Stimulated activated naive CD8-positive, alpha-beta T cell treated with anti-CD3 and anti-CD28 coated beads, Interleukin-15, amount 100 ng/mL, for 72 hours (primary cell): Measurements from ENCODE around the gene WDR27.

ENCODE experiments used
- ATAC-seq: fragments of 150-1000 bp; cut with Tn5 transposase; 2 replicates; pipeline ENCODE4 v1.10.0; 2021; ENCODE audit warnings: mild to moderate bottlenecking, moderate library complexity
- DNase-seq, 2 donors: peaks; one replicate each; pipeline ENCODE4 v3.0.0; 2021 to 2022
- H3K27ac Mint-ChIP-seq, 2 donors: one replicate each; pipeline ENCODE4 v1.8.0; 2022; ENCODE audit warnings: mild to moderate bottlenecking in 2 of 2, mixed read lengths in 2 of 2, moderate library complexity in 2 of 2
- H3K27me3 Mint-ChIP-seq: one replicate; pipeline ENCODE4 v1.8.0; 2022; ENCODE audit warnings: mixed read lengths
- H3K4me1 Mint-ChIP-seq: one replicate; pipeline ENCODE4 v1.8.0; 2022; ENCODE audit warnings: mild to moderate bottlenecking, mixed read lengths
- H3K4me3 Mint-ChIP-seq, 2 donors: one replicate each; pipeline ENCODE4 v1.8.0; 2022; ENCODE audit warnings: mild to moderate bottlenecking in 2 of 2, mixed read lengths in 2 of 2, moderate library complexity in 1 of 2
- H3K9me3 Mint-ChIP-seq, 2 donors: one replicate each; pipeline ENCODE4 v1.8.0; 2022; ENCODE audit warnings: mixed read lengths in 2 of 2

WDR27 gene

DNA sequence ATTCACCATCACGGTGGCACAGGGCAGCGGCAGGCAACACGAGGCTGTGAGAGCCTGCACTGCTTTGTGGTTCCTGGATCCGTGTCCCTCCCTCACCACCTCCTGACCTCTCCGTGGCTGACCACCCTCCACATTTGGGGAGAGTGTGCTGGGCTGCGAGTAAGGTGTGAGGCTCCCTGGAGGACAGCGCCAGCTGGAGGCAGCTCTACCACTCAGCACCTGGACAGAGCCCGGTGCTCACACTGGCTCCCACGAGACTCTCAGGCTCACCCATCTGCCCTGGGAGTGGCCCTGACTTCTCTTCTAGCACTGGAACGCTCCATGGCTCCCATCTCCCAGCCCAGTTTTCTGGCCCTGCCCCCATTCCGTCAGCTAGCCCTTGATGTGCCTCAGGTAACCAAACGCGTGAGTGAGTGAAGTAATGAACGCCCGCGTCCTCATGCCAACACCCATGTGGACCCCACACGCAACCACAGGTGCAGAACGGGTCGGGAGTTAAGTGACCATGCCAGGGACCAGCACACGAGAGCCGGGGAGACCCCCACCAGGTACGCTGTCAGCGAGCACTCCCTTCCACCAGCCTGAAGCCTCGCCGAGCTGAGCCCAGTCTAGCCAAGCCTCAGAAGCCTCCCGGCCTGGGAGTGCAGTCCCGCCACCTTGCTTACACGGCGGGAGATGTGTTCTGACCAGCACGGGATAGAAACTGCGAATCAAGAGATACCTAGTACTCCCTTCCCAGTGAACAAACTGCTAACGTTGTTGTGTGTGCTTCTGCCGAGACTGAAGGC is 137.2 kb downstream of the WDR27 start:
- peaks cover 0 to 14% of the 10 kb centered on the region in 2 donors for H3K9me3 Mint-ChIP-seq
- peaks cover 20% of the 10 kb centered on the region for H3K4me1 Mint-ChIP-seq
- no peak overlapping the region for H3K27ac Mint-ChIP-seq
- DNase-seq (no peak), ATAC-seq (peak; percentile 35)
- H3K27me3 Mint-ChIP-seq, result peaks cover 49% of the 10 kb centered on the region
- H3K4me3 Mint-ChIP-seq, result no peak overlapping the region

- no peak overlapping the region for H3K27ac Mint-ChIP-seq
- H3K4me3 Mint-ChIP-seq, result no peak overlapping the region
- no peak for DNase-seq
- H3K4me1 Mint-ChIP-seq, result peaks cover 9% of the 10 kb centered on the region
- peaks cover 52% of the 10 kb centered on the region for H3K27me3 Mint-ChIP-seq
- H3K9me3 Mint-ChIP-seq, result peaks cover 0 to 14% of the 10 kb centered on the region in 2 donors
- no peak for ATAC-seq
Measured at GRCh38 chr6:169561665-169562064, 140.2 kb downstream of the WDR27 start.

- ATAC-seq (no peak), DNase-seq (no peak)
- H3K27me3 Mint-ChIP-seq, result peaks cover 70% of the 10 kb centered on the region
- H3K27ac Mint-ChIP-seq, result no peak overlapping the region
- peaks cover 0 to 14% of the 10 kb centered on the region in 2 donors for H3K9me3 Mint-ChIP-seq
- no peak overlapping the region for H3K4me3 Mint-ChIP-seq
- peaks cover 19% of the 10 kb centered on the region for H3K4me1 Mint-ChIP-seq
Measured at GRCh38 chr6:169559592-169559991, 142.2 kb downstream of the WDR27 start.

DNA sequence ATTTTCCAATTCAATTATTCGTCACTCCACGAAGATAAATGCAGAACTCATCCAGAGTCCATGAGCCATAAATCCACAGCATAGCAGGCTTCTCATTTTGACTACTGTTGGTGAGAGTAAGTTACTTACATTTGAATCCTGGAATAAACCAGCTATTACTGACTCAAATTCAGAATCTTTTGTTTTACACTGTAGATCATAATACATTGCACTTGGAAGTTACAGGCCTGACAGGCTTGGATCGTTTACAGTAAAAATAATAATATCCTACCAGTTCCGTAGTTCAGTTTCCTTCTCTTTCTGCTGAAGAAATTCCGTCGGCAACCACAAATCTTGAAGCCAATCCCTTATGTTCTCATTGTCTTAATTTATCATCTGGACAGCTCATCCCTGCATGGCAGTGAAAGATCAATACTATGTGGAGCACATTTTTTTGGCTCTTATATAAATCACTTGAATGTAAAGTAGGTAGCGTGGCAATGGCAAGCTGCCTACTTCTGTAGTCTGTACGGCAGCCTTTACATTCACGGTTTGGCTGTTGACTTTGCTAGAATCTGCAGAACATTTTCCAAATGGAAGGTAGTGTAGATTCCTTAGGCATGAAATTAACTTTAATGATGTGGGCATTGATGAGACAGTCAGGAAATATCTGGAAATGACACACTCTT is 142.9 kb downstream of the WDR27 start:
- no peak for ATAC-seq
- H3K27ac Mint-ChIP-seq, result no peak overlapping the region
- peaks cover 0 to 14% of the 10 kb centered on the region in 2 donors for H3K9me3 Mint-ChIP-seq

DNA sequence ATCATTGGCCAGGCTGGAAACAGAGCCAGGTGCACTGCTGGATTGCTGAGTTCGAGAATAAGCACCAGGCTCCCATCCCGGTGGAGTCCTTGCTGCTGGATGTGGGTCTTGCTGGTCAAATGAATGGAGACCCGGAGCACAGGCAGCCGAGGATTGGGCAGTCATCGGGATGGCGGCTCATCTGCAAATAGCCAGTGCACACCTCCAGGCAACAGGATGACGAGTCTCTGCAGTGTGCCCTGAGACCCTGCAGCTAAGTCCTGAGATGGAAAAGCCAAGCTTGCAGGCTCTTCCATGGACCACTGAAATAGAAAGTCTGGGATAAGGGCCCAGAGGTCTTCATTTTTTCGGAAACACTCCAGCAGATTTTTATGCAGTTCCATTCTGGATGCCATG is 143.5 kb downstream of the WDR27 start:
- no peak overlapping the region for H3K4me3 Mint-ChIP-seq
- H3K27me3 Mint-ChIP-seq, result peaks cover 80% of the 10 kb centered on the region
- DNase-seq, result no peak
- no peak for ATAC-seq
- H3K9me3 Mint-ChIP-seq, result peaks cover 0 to 14% of the 10 kb centered on the region in 2 donors
- H3K4me1 Mint-ChIP-seq, result peaks cover 19% of the 10 kb centered on the region
- H3K27ac Mint-ChIP-seq, result no peak overlapping the region

More for the DNA sequence above, 142.9 kb downstream of the WDR27 start:
- Mint-ChIP-seq H3K4me3 (no peak overlapping the region), H3K27me3 (peaks cover 77% of the 10 kb centered on the region), H3K4me1 (peaks cover 19% of the 10 kb centered on the region)
- DNase-seq, result no peak

DNA sequence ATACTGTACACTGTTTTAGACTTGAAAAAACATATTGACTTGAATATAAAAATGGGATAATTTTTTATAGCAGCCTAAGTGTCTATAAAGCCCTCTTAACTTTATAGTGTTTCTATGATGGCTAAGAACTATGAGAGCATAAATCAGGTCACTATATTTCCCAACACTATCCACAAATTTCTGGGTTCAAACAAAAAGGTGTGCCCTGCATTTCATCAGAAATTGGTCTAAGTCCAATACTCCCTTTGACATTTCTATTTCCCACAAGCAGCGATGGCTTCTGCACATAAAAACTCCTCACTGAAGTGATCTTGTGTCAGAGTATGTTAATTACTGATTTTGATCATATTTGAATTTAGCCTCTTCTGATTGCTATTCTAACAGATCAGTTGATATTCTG is 143.9 kb downstream of the WDR27 start:
- Mint-ChIP-seq H3K4me3 (no peak overlapping the region), H3K27ac (no peak overlapping the region), H3K27me3 (peaks cover 78% of the 10 kb centered on the region), H3K4me1 (peaks cover 19% of the 10 kb centered on the region), H3K9me3 (peaks cover 0 to 14% of the 10 kb centered on the region in 2 donors)
- DNase-seq (no peak), ATAC-seq (no peak)

DNA sequence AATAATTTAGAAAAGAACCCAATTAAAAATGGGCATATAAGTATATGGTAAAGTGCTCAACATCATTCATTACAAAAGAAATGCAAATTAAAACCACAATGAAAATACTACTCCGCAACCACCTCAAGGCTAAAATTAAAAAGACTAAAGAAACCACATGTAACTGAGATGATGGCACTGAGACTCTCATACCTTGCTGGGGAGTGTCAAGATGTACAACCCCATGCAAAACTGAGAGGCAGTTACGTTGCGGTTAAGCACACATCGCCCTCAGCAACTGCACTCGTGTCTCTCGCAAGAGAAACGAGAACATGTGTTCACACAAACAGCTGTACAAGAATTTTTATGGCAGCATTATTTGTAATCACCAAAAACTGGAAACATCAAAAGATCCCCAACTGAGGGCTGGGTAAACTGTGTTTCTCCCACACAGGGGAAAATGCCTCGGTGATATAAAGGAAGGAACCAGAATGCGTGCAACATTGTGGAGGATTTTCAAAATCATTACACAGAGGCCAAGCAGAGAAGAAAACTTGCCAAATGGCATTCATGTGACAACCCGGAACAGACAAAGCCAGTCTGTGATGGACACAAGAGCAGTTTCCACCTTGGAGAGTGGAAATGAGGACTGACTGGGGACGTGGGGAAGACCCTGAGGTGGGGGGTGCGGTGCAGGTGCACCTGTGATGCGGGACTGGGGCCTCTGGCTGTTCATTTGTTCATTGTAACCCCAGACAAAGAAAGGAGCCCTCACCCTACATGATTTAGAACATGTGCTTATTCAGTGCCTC is 144.9 kb downstream of the WDR27 start:
- peak; percentile 65 to 82 for DNase-seq
- peaks cover 78% of the 10 kb centered on the region for H3K27me3 Mint-ChIP-seq
- H3K9me3 Mint-ChIP-seq, result peaks cover 0 to 10% of the 10 kb centered on the region in 2 donors
- ATAC-seq, result peak; percentile 100
- H3K27ac Mint-ChIP-seq, result peak overlapping the region in 1 of 2 donors; percentile 80
- H3K4me3 Mint-ChIP-seq, result peak overlapping the region; percentile 44 to 66
- peaks cover 19% of the 10 kb centered on the region for H3K4me1 Mint-ChIP-seq

DNA sequence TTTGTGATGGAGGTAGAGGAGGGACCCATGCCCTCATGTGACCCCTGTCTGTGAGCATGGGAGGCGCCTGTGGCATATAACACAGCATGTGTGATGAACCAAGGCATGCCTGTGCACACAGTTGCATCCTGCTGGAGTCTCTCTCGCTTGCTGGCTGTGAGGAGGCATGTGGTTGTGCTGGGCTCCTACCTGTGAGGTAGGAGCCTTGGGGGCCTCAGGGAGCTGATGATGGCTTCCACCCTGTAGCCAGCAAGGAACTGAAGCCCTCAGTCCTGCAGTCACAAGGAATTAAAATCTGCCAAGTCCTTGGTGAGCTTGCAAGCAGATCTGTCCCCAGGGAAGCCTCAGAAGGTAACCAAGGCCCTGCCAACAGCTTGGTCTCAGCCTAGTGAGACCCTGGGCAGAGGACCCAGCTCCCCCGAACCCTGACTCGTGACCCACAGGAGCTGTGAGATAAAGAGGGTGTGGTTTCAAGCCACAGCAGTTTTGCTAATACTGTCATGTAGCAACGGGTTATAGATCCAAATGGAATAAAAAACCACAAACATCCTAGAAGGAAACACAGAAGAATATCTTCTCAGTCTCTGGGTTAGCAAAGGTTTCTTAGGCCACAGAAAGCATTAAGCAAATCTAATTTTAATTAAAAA is 145.7 kb downstream of the WDR27 start:
- no peak for ATAC-seq
- Mint-ChIP-seq H3K27ac (no peak overlapping the region), H3K4me1 (peaks cover 19% of the 10 kb centered on the region), H3K27me3 (peaks cover 71% of the 10 kb centered on the region), H3K4me3 (peak overlapping the region; percentile 21 to 67), H3K9me3 (peaks cover 0 to 1% of the 10 kb centered on the region in 2 donors)
- no peak for DNase-seq

GRCh38 chr6:169545982-169546381 is 155.8 kb downstream of the WDR27 start:
- DNase-seq (no peak), ATAC-seq (no peak)
- peak overlapping the region in 1 of 2 donors; percentile 63 for H3K27ac Mint-ChIP-seq
- peaks cover 16 to 17% of the 10 kb centered on the region in 2 donors for H3K9me3 Mint-ChIP-seq
- no peaks in the 10 kb centered on the region for H3K4me1 Mint-ChIP-seq
- no peak overlapping the region for H3K4me3 Mint-ChIP-seq
- no peaks in the 10 kb centered on the region for H3K27me3 Mint-ChIP-seq

- ATAC-seq (no peak), DNase-seq (no peak)
- H3K27ac Mint-ChIP-seq, result no peak overlapping the region
- peaks cover 15 to 17% of the 10 kb centered on the region in 2 donors for H3K9me3 Mint-ChIP-seq
- no peak overlapping the region for H3K4me3 Mint-ChIP-seq
- no peaks in the 10 kb centered on the region for H3K4me1 Mint-ChIP-seq
- H3K27me3 Mint-ChIP-seq, result no peaks in the 10 kb centered on the region
Measured at GRCh38 chr6:169543704-169544103, 158.1 kb downstream of the WDR27 start.

DNA sequence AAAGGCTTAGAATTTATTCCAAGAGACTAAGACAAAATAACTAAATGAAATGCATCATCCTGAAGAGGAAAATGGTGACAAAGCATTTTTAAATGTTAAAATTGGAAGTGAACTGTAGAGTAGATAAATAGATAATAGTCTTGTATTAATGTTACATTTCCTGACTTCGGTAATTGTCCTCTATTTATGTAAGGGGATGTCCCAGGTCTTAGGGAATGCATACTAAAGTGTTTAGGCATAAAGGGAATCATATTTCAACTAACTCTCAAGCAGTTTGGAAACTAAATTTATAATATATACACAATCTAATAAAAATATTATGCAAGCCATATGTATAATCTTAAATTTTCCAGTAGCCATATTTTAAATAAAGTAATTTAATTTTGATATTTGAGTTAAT is 159.3 kb downstream of the WDR27 start:
- DNase-seq, result no peak
- no peaks in the 10 kb centered on the region for H3K27me3 Mint-ChIP-seq
- H3K4me3 Mint-ChIP-seq, result no peak overlapping the region
- no peaks in the 10 kb centered on the region for H3K4me1 Mint-ChIP-seq
- no peak overlapping the region for H3K27ac Mint-ChIP-seq
- peaks cover 9 to 13% of the 10 kb centered on the region in 2 donors for H3K9me3 Mint-ChIP-seq
- no peak for ATAC-seq

DNA sequence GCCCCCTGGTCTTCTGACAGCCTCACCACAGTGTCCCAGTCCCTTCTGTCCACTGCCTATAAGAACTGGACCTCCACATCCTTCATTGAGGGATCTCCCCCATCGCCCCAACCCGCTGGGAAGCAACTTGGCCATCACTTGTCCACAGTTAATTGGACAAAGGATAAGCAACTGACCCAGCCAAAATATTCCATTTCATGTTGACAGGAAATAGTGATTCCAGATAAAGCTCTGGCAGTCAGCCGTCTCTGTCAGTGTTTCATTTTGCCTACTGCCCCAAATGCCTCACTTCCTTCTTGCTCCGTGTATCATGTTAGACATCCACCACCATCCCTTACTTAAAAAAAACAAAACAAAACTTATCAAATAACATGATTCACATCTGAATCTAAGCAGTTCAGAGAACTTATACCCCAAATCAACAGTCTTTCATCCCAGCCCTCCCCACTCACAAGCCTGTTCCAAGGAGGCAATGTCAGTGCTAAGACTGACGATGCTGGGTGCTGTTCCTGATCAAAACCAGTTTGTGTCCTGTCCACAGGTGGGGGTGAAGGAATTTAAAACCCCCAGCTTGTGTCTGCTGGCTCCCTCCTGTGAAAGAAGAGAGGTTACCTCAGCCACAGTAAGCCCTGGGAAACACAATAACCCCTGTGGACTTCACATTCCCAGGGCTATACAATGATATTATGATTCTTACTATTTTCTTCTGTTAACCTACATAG is 162.5 kb downstream of the WDR27 start:
- Mint-ChIP-seq H3K27me3 (no peaks in the 10 kb centered on the region), H3K9me3 (peaks cover 17 to 23% of the 10 kb centered on the region in 2 donors), H3K4me1 (no peaks in the 10 kb centered on the region), H3K4me3 (no peak overlapping the region), H3K27ac (no peak overlapping the region)
- DNase-seq (no peak), ATAC-seq (no peak)

GRCh38 chr6:169536446-169537170 is 165.2 kb downstream of the WDR27 start:
- peaks cover 30 to 39% of the 10 kb centered on the region in 2 donors for H3K9me3 Mint-ChIP-seq
- ATAC-seq, result no peak

DNA sequence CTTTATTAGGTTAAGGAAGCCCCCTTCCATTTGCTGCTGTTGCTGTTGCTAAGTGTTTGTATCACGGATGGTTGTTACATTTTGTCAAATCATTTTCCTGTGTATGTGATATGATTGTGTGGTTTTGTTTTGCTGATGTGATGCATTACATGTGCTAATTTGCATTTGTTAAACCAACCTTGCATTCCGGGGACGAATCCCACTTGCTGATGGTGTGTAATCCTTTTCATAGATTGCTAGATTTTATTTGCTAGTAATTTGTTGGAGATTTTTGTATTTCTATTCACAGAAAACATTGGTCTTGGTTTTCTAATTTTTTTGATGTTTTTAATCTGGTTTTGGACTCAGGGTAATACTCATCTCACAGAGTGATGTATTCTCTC is 167.8 kb downstream of the WDR27 start:
- no peak for DNase-seq
- peaks cover 9% of the 10 kb centered on the region for H3K27me3 Mint-ChIP-seq
- peaks cover 30 to 39% of the 10 kb centered on the region in 2 donors for H3K9me3 Mint-ChIP-seq
- H3K4me1 Mint-ChIP-seq, result peaks cover 15% of the 10 kb centered on the region
- no peak overlapping the region for H3K4me3 Mint-ChIP-seq
- ATAC-seq, result no peak
- no peak overlapping the region for H3K27ac Mint-ChIP-seq

More at GRCh38 chr6:169536446-169537170, 165.2 kb downstream of the WDR27 start:
- no peaks in the 10 kb centered on the region for H3K4me1 Mint-ChIP-seq
- H3K27me3 Mint-ChIP-seq, result peaks cover 9% of the 10 kb centered on the region
- DNase-seq, result no peak
- no peak overlapping the region for H3K4me3 Mint-ChIP-seq
- no peak overlapping the region for H3K27ac Mint-ChIP-seq
